Measurements from ENCODE around the gene CAPZB.

CAPZB gene

DNA sequence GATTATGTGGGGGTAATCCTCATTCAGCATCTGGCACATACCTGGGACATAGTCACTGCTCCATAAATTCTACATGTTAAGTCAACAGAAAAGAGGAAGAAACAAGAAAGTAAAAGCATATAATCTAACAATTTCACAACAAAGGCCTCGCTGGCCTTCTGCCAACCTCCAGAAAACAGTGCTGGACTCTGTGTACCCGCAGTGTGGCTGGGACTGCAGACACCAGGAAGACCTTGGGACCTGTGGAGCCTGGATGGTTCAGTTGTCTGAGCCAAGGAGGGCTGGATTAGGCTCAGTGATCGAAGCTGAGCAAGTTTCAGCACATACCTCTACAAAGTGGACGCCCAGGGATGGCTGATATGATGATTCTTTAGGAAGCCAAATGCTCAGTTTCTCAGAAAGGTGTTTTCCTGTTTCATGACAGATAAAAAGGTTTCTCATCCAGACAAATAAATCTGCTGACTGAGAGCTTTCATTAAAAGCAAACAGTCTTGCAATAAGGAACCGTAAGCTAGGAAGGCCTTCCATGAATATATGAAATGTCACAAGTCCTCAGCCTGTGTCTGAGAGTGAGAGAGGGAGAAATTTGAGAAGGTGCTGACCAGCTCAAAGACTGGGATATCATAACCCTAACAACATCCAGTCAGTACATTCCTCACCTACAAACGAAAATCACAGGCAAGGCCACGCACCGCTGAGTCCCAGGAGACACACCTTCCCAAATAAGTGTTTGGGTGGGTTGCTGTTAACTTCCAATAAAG, 48.4 kb downstream of the CAPZB start:
- TF ChIP-seq, protein P1, sequence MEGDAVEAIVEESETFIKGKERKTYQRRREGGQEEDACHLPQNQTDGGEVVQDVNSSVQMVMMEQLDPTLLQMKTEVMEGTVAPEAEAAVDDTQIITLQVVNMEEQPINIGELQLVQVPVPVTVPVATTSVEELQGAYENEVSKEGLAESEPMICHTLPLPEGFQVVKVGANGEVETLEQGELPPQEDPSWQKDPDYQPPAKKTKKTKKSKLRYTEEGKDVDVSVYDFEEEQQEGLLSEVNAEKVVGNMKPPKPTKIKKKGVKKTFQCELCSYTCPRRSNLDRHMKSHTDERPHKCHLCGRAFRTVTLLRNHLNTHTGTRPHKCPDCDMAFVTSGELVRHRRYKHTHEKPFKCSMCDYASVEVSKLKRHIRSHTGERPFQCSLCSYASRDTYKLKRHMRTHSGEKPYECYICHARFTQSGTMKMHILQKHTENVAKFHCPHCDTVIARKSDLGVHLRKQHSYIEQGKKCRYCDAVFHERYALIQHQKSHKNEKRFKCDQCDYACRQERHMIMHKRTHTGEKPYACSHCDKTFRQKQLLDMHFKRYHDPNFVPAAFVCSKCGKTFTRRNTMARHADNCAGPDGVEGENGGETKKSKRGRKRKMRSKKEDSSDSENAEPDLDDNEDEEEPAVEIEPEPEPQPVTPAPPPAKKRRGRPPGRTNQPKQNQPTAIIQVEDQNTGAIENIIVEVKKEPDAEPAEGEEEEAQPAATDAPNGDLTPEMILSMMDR (conservative IDR thresholded peaks at IDR 0.05) = no peak
- no peak for TF ChIP-seq ZFX (IDR thresholded peaks at IDR 0.05)
- H3K27ac ChIP-seq = peak overlapping the region; percentile 42

DNA sequence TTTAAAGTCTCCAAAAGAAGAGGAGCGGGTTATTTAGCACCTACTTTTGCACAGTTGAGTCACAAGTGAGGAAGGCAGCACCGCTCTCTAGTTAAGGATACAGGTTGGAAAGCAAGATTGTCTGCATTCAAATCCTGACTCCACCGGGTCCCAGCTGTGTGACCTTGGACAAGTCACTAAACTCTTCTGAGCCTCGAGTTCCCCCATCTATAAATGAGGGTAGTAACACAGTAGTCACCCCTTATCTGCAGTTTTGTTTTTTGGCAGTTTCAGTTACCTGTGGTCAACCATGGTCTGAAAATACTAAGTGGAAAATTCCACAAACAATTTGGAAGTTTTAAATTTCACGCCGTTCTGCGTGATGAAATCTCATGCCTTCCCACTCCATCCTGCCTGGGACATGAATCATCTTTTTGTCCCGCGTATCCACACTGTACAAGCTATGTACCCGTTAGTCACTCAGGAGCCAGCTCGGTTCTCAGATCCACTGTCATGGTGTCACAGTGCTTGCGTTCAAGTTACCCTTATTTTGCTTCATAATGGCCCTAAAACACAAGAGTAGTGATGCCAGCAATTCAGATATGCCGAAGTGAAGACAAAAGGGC, 49.4 kb downstream of the CAPZB start:
- peak overlapping the region; percentile 77; the same call in 1 of the 2 replicates for H3K27ac ChIP-seq
- TF ChIP-seq, protein P1 (conservative IDR thresholded peaks at IDR 0.05) = no peak
- TF ChIP-seq ZFX (IDR thresholded peaks at IDR 0.05) = no peak

DNA sequence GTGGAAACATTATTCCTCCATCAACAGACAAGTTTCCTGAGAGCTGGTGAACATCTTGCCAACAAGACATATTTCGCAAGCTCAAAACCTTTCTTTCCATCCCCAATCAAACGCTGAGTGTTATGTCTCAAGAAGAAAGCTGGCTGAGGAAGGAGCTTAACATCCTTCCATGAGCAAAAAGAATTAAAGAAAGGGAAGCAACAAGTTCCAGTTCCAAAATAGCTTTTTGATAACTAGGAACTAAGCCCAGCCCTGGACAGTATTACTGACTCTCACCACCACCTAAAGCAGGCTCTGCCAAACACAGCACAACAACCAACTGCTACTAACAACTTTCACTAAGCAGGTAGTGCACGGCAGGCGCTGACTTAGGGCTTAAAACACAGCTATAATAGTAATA, 50.2 kb downstream of the CAPZB start:
- peak overlapping the region; percentile 77 for H3K27ac ChIP-seq
- TF ChIP-seq, protein P1 (conservative IDR thresholded peaks at IDR 0.05) = no peak
- no peak for TF ChIP-seq ZFX (IDR thresholded peaks at IDR 0.05)

DNA sequence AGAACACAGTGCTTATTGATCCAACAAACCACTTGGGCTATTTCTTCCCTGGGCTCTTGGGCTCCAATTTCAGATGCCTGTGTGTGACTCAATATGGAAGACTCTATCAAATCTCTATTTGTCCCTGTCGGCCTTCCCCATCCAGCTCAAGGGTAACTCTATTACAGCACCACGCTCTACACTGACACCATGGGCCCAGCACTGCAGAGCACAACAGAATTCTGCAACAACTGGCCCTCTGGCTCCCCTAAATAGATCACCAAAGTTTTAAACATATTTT, 51.7 kb downstream of the CAPZB start:
- TF ChIP-seq, protein P1 (conservative IDR thresholded peaks at IDR 0.05) = no peak
- no peak for TF ChIP-seq ZFX (IDR thresholded peaks at IDR 0.05)
- peak overlapping the region; percentile 77; the same call in 1 of the 2 replicates for H3K27ac ChIP-seq

DNA sequence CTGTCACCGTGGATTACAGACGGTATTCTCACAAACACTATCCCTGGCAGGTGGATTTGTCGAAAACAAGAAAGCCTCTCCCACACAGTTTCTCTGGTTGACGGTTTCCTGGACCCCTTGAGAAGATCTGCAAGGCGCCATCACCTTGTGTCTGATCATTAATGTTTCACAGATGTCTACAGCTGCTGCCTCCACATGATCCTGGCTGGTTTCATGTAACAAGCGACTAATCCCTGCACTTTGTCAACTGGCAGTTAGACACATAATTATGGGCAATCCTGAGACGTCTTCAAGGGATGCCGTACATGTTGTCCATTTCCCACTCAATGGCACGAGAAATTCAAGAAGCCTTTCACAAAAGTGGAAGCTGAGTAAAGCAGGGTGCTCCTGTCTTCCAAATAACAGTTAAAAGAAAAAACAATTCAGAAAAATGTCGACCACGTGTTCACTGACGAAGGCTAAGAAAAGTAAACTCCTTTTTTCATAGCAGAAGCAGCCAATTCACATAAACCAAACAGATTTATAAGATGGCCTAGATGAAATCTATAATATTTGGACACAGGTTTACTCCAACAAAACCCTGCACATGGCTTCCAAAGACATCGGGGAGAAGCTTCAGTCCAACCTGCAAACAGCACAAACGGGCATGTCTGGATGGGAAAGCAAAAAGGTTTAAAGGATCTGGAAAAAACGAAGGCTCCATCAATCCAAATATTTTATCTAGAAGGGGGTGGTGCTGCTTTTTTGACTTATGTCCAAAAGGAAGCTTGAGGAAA, 52.2 kb downstream of the CAPZB start:
- TF ChIP-seq ZFX (IDR thresholded peaks at IDR 0.05) = no peak
- TF ChIP-seq, protein P1 (conservative IDR thresholded peaks at IDR 0.05) = no peak
- H3K27ac ChIP-seq = peak overlapping the region; percentile 77

DNA sequence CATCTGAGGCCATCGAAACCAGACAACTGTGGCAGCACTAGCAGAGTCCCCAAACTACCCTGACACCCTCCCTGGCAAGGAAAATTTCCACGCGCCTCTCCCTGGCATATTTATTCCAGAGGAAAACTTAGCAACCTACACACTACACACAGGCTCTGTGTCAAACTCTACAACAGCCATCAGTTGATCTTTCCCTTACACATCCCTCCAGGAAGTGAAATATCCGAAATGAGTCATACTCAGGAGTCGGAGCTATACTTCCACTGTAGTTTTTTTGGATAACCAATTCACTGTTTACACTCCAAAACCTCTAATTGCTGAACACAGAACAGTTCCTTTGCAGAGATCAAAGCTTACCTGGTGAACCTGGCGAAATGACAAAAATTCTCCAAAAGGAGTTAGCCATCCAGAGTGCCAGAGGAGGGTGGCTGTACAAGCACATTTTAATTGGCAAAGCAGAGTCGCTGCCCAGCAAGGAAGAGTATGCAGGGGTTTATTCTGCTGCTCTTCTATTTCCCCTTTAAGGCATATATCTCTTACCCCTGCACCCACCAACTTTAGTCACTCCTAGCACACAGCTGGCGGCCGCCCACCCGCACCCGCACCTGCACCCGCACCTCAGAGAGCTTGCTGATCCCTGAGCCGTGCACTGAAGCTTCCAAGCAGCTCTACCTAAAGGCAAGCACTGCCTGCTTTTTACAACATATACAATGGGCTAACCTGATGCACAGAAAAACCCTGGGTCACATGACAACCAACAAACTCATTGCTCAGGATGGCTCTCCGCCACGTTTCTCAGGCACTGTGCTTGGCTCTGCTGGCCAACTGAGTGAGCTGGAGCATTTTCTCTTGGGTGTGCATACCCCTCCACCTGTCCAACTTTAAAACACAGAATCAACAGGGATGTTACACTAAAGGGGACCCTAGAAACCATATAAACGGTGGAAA, 54.9 kb downstream of the CAPZB start:
- H3K27ac ChIP-seq = peak overlapping the region; percentile 77
- no peak for TF ChIP-seq ZFX (IDR thresholded peaks at IDR 0.05)
- TF ChIP-seq, protein P1 (conservative IDR thresholded peaks at IDR 0.05) = no peak
